Fibroblast of villous mesenchyme (primary cell): Measurements from ENCODE around the gene IL7R. TPM values are rescaled to one million over a fixed set of nuclear protein-coding genes. Genes with fewer than 3 reads are reported as not detected.

Experiments
- DNase-seq: peaks from one replicate; pipeline ENCODE4 v3.0.0-alpha.2; 2010; ENCODE audit warnings: low read depth
- H3K4me3 ChIP-seq: 2 replicates; pipeline ENCODE4 v1.5.1; 2011; ENCODE audit warnings: low read depth, mild to moderate bottlenecking, low read length
- CTCF ChIP-seq: IDR thresholded peaks from 2 replicates; pipeline ENCODE4 v1.5.1; 2012; ENCODE audit warnings: low read depth, mild to moderate bottlenecking, low read length; ENCODE audit not compliant: insufficient read depth
- total RNA-seq: library from RNA; depleted of rRNA; stranded (reverse); fragments of >200 nt; gene quantifications from 2 replicates; pipeline ENCODE4 v1.2.3, GENCODE V29; 2012

The IL7R gene
- total RNA-seq, 1 donor = 74.7 TPM

GRCh38 chr5:35859101-35859661, 2.5 kb downstream of the IL7R start:
- H3K4me3 ChIP-seq = peak overlapping the region; percentile 52
- DNase-seq = no peak
- TF ChIP-seq CTCF = no peak

- peak; percentile 27 for DNase-seq
- no peak overlapping the region for H3K4me3 ChIP-seq
- no peak for TF ChIP-seq CTCF
These were observed 4.0 kb downstream of the IL7R start for GRCh38 chr5:35860686-35861085.

- H3K4me3 ChIP-seq = no peak overlapping the region
- no peak for DNase-seq
- TF ChIP-seq CTCF = no peak
These were observed 5.0 kb downstream of the IL7R start for GRCh38 chr5:35861718-35862117.

GRCh38 chr5:35862126-35862525, 5.4 kb downstream of the IL7R start:
- TF ChIP-seq CTCF = no peak
- no peak for DNase-seq
- H3K4me3 ChIP-seq = no peak overlapping the region

GRCh38 chr5:35863159-35863558, 6.5 kb downstream of the IL7R start:
- TF ChIP-seq CTCF = no peak
- DNase-seq = no peak
- no peak overlapping the region for H3K4me3 ChIP-seq

GRCh38 chr5:35867998-35868397, 11.3 kb downstream of the IL7R start:
- TF ChIP-seq CTCF = no peak

GRCh38 chr5:35869685-35870277, 13.1 kb downstream of the IL7R start:
- DNase-seq = no peak
- H3K4me3 ChIP-seq = no peak overlapping the region
- TF ChIP-seq CTCF = no peak

More at GRCh38 chr5:35867998-35868397, 11.3 kb downstream of the IL7R start:
- DNase-seq = no peak
- no peak overlapping the region for H3K4me3 ChIP-seq
